HG03060 (cell line): ENCODE measurements around the gene ARHGEF5.
A peak's percentile ranks its signal among the peaks of the same experiment; 100 is the strongest.

ENCODE experiments used
- ATAC-seq: cut with Tn5 transposase; IDR thresholded peaks from one replicate; pipeline ENCODE4 v1.9.1; 2021; ENCODE audit warnings: low read depth, moderate number of reproducible peaks; ENCODE audit not compliant: unreplicated experiment

Gene ARHGEF5

DNA sequence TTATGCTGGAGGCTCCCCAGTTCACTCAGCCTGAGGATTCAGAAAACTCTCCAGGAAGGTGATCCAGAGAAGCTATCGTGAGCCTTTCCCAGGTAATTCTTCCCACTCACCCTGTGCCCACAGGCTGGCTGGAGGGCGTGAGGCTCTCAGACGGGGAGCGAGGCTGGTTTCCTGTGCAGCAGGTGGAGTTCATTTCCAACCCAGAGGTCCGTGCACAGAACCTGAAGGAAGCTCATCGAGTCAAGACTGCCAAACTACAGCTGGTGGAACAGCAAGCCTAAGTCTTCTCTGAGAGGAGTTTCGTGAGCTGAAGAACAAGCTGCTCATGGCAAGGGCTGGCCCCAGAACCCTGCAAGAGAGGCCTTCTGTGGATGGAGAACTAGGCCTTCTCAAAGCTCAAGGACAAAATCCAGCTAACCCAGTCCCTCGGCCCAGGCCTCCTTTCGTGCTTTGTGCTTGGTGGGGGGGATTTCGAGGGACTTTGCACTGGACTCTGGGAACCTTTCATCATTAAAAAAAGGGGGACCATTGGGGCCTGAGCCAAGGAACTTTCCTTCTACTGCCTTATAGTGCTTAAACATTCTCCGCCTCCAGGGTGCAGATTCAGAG, 24.7 kb downstream of the ARHGEF5 start:
- no peak for ATAC-seq

DNA sequence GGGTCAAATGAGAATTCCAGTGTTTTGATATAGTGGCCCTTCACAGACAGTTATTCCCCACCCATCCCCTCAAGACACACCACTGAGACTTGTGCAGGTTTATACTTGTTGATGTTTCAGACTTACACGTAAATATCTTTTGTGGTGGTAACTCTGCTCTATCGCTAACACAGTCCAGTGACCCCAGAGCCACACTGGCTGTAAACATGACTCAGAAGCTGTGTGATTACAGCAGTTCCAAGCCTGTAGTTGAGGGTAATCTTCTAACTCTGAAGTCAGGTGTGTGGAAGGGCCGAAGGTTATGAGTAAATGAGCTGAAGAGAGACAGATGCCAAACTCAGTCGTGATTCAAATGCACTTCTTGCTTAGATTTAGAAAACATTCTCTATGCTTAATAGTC, 28.9 kb downstream of the ARHGEF5 start:
- no peak for ATAC-seq

DNA sequence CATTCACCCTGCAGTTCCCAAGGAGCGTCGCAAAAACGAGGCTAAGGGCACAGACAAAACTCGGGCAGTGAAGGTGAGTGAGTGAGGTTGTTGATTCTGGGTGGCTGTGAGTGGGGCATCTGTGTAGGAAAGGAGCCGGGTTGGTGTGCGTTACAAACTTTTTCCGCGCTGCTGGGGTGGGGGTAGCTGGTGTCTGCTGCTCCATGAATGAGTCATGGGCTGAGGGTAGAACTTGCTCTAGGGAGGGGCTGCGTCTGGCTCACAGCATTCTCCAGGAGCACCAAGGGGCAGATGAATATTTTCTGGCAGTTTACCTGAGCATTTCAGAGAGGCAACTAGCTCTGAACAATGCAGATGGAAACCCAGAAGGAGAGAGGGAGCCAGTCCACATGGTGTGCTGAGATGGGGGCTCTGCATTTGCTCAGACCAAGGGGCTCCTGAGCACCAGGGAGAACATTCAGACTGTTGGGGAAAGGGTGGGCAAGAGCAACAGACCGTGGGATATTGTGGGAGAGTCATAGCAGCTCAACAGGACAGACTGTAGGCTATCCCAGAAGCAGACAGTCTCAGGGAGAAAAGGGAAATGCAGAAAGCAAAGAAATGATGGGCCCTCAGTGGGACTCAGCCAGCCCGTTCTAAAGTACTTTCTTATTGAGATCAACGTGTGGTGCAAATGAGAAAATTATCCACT, 29.5 kb downstream of the ARHGEF5 start:
- ATAC-seq, result no peak

DNA sequence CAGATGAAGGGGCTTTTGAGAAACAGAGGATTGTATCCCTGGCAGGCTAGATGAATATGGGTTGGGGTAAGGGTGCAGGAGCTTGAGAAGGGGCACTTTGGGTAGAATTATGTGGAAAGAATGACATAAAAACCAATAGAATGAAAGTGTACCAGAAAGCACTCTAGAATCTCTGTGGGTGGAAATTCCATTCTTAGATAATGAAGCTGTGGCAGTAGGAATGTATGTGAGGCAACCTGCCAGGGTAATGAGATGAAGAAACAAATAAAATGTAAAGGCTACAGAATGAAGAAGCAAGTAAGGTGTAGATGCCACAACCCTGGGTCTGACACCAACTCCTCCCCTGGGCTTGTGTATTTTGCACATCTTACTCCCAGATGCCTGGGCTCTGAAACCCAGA, 31.5 kb downstream of the ARHGEF5 start:
- ATAC-seq, result no peak

DNA sequence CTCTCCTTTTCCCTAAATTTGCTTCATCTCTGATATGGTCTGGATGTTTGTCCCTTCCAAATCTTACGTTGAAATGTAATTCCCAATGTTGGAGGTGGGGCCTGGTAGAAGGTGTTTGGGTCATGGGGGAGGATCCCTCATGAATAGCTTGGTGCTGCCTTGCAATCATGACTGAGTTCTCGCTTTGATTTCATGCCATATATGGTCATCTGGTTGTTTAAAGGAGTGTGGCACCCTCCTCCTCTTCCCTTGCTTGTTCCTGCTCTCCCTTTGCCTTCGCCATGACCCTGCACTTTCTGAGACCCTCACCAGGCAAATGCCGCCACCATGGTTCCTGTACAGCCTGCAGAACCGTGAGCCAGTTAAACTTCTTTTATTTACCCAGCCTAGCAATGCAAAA, 33.7 kb downstream of the ARHGEF5 start:
- no peak for ATAC-seq

DNA sequence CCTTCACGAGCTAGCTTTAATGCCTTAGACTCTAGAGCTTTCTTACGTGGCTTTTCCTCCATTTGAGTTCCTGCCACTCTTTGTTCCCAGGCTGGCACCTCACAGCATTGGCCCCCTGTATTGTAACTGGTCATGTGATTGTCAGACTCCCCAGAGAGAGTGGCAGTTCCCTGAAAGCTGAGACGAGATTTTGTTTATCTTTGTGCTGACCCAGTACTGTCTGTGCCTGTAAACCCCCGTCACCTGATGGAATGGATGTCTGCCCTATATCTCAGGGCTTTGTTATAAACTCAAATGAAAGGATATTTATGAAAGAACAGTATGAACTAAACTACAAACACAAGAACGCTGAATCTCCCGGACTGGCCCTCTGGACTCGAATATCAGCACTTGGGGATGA, 35.3 kb downstream of the ARHGEF5 start:
- ATAC-seq, result no peak

DNA sequence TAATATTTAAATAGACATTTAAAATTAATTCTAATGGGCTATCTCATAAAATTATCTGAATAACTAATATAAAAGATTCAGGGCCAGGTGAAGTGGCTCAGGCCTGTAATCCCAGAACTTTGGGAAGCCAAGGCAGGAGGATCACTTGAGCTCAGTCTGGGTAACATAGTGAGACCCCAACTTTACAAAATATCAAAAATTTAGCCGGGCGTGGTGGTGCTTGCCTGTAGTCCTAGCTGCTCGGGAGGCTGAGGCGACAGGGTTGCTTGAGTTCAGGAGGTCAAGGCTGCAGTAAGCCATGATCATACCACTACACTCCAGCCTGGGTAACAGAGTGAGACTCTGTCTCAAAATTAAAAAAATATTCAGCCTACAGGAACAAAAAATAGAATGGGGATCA, 35.8 kb downstream of the ARHGEF5 start:
- ATAC-seq, result no peak

DNA sequence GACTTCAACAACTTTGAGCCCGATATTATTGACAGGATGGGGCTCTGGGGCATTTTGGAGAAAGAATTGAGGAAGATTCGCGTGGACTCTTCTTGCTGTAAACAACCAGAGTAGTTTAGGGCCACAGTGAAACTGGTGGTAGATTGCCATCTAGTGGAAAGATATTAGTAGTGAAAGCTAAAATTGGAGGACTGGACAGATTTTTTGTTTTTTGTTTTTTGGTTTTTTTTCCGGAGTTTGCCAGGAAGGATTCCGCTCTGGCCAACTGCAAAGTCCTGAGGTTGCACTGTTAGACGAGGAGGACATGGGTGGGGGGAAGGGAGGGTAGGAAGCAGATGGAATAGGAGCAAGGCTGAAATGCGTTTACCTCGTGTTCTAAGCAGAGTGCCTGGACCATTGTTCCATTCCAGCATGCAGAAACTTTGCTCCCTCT, 36.6 kb downstream of the ARHGEF5 start:
- peak; percentile 56 for ATAC-seq

DNA sequence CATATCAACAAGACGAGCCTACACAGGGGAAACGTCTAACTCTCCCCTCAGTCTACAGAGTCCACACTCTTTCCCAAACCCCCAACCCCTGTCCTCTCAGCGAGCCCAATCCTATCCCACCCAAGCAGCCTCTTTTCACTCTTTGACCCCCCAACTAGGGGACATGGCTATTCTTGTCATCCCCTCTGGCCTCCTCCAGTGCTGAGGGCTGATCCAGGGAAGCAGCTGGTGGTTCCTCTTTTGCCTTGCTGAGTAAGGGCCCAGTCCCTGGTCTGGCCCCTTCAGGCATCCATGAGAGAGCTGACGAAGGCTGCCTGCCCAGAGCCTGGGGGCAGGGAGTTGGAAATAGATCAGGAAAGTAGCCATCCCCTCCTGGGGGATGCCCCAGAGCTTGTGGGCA, 41.9 kb downstream of the ARHGEF5 start:
- ATAC-seq, result no peak

DNA sequence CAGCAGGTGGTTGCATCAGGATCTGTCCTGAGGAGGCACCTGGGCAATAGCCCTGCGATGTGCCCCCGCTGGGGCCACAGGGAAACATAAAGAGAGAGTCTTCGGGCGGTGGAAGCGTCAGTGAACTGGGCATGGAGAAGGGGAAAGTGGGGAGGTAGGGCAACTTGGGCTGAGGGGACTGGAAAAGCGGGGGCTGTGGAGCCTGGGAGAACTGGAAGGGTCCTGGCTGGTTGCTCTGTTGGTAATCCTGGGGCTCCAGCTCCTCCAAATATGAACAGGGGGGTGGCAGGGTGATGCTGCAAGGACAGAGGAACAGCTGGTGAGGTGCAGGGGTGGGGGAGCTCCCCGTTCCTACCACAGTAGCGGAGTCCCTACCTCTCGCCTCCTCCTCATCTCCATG, 43.1 kb downstream of the ARHGEF5 start:
- no peak for ATAC-seq

DNA sequence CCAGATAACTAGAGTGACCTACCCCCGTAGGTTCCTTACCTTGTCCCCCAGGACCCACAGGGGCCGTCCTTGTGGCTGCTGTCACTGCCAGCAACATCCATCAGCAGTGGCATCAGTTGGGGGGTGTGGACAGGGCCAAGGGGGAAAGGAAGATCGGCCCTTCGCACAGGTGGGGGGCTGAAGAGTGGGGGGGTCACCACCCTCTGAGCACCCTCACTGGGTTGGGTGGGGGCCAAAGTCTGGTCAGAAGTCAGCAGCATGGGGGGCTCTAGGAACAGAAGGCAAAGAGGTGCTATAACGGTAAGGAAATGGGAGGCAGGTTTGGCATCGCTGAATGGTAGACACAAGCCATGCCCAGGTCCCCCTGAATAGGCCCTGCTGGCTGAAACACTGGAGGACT, 43.7 kb downstream of the ARHGEF5 start:
- no peak for ATAC-seq

DNA sequence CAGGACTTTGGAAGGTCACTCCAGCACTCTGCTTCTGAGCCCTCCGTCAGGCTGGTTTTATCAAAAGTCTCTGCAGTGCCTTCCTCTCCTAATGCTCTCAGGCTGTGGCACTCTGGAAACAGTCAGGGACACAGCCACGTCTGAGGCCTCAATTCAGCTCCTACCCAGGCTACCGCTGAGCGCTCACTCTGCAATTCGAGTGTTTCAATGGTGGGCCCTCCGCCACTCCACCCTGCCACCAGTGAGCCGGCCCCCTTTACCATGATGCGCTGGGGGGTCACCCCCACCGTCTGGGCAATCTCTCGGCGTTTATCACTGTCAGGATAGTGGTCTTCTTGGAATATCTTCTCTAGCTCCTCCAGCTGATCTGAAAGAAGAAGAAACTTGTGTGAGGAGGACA, 44.7 kb downstream of the ARHGEF5 start:
- no peak for ATAC-seq

DNA sequence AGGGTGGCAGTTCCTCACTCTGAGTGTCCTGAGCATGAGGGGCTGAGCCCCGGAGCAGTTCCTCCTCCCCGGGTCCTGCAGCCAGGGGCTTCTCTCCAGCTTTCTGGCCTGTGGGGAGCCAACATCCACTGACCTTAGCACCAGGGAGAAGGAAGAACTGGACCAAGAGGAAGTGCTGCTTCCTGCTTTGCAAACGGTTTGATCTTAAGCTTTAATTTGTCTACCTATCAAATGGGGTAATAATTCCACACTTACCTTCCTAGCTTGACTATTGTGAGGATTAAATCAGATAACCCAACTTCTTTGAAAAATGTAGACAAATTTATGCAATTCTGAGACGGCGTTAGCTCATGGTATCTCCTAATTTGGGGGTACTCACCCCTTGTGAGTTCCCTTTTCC, 46.3 kb downstream of the ARHGEF5 start:
- no peak for ATAC-seq

DNA sequence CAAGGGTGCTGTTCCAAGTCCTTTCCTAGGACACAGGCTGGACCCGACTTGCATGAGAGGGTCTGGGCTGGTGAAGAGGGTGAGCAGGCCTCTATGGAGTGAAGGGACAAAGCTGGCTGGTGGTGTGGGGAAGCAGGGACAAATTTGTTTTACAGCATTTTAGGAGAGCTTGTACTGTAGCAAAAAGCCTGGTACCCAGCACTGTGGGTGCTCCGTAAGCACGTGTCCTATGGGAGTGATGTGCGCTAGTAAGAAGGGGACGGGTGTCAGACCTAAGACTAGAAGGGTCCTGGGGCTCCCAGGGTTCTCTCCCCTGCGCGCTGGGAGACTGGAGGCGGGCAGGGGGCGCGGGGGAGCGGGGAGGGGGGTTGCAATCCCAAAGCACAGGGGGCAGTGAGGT, 47.9 kb downstream of the ARHGEF5 start:
- no peak for ATAC-seq

DNA sequence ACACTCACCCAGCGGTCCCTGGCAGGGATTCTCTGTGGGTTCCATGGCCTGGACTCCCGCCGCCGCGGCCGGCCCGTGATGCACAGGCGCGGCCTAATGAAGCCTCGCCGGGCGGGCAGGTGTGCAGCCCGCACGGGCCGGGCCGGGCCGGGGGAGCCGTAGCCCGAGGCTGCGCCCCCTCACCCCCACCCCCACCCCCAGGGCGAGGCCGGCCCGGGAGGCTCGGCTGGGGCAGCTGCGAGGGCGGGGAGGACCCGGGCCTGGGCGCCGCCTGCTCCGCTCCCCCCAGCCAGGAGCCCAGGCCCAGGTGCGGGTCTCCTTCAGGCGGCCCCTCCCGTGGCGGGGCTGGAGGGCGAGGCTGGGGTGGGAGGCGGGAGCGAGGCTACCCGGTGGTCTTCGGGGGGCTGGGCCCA, 48.5 kb downstream of the ARHGEF5 start, which contains the start of gene NOBOX:
NOBOX (minus strand) TSS at position 45 of the 413 bp plus-strand sequence.
- ATAC-seq, result no peak

DNA sequence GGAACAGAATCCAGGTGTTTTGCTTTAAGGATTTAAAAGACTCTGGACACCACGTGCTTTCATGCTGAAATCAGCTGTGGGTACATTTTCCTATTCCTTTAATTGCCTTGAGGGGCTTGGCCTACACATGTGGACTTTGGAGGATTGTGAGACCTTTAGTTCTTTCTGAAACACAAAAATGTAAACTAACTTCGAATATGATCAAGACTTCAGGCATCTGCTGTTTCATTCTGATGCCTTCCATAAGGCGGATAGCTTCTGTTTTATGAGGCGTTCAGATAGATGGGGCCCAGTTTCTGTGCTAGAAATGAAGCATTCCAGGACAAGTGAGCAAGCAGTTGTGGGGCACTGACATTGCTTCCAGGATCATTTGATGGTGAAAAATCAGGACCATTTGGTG, 49.7 kb downstream of the ARHGEF5 start:
- ATAC-seq, result no peak

DNA sequence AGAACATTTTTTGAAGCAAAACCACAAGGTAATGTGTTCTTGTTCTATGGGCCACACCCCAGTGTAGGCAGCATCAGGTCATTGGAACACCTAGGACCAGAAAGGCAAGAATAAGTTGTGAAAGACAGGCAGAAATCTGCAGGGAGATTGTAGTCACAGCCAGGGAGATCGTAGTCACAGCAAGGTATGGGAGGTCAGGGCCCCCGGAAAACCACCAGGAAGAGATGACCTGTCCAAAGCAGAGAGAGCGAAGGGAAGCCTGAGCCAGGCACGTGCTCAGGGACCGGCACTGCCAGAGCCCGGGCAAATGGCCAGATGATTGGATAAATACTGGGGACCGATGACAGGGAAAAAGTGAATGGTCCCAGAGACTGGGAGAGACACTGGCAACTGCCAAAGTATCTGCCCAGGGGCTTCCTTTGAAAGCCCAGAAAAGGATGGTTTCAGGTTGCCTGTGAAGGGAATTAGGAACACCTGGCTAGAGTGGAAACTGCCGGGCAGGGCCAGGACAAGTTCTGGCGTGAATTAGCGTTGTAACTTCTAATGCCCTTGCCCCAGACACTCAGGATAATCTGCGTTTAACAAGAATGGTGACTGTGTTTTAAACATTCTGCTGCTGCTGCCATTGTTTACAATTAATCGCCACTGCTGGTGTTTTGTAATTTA, 52.2 kb downstream of the ARHGEF5 start:
- ATAC-seq, result no peak

DNA sequence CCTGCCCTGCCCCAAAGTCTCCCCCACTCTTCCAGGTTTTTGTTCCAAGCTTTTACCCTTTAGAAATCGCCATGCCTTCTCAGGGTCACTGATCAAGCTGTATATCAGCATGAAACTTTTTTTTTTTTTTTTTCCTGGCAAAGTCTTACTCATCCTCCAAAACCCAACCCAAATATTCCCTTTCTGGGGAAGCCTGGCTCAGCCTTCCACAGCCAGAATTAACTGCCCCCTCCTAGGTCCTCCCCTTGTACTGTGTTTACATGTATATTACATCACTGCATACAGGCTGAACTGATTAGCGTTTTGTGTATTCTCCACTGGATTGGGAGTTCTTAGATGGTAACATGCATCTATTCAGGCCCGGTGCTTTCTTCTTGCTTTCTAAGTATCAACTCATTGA, 52.9 kb downstream of the ARHGEF5 start:
- ATAC-seq, result no peak

DNA sequence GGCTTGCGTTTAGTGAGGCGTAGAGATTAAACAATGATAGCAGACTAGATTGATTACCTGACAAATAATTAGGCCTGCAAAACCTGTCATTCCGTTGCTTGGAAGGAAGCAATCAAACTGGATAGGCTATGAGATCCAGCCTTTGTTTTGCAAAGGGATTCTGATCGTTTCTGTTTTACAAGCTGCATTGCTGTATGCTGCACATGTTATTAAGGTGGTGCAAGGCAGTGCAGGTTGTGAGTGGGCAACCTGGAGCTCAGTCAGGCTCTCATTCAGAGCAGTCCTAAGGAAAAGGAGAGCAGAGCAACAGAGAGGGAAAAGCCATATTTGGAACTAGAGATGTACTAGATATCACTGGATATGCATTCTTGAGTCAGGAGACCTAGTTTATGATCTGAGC, 55.2 kb downstream of the ARHGEF5 start:
- no peak for ATAC-seq

DNA sequence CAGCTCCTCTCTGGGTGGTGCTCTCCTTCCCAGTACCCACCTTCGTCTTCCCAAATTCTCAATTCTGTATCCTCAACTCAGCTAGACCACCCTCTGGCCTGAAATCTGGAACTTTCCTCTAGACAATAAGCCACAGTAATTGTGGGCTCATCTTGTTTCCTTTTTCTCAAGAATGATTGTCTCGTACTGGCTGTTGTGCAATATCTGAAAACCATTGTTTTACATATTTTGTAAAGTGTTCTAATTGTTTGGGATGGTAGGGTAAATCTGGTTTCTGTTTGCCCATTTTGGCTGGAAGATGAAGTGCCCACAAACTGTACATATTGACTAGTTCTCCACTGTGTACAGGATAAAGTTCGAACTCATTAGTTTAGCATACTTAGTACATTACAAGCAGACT, 59.6 kb downstream of the ARHGEF5 start:
- no peak for ATAC-seq

DNA sequence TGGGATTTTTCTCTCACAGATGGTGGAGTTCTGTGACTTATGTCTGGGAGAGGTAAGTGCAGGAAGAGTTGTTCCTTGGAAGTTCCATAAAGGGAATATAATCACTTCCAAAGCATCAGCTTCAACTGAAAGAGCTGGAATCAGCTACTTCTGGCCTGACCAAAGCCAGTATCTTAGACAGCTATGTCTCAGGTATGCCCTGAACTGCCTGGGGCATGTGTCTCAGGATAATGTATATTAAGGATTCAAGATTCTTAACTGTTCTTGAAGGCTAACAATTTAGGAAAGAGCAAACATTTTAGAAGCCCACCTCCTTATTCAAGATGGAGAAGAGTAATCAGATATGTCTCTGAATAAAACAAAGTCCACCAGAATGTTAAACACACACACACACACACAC, 60.7 kb downstream of the ARHGEF5 start:
- no peak for ATAC-seq

DNA sequence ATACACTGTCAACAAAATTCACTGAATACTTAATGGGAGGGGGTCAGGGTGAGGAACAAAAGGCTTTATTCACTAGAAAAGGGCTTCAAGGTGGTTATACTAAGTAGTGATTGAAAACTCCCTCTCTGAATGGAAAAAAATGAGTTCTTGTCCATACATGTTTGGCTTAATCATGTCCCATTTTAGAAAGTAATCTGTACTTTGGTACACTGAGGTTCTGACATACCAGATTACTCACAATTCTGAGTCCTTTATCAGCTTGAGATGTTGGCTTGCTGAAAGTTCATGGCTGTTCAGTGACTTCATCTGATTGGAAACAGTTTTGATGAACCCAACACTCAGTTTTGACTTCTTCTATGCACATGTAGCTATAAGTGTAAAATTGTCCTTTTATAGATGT, 61.1 kb downstream of the ARHGEF5 start:
- ATAC-seq, result no peak
